DND-41 (cell line): ENCODE measurements around the gene SETBP1.

Experiments used
- ATAC-seq: fragments of 200-7000 bp; cut with Tn5 transposase; 3 replicates; pipeline ENCODE4 v1.9.1; 2021; ENCODE audit warnings: low read depth; ENCODE audit not compliant: insufficient read depth
- DNase-seq: peaks from one replicate; pipeline ENCODE4 v3.0.0-alpha.2; 2020
- H2AFZ ChIP-seq: 2 replicates; pipeline ENCODE4 v1.6.0; 2012; ENCODE audit warnings: low read depth, low read length
- H3K27ac ChIP-seq: 2 replicates; pipeline ENCODE4 v1.5.1; 2012; ENCODE audit warnings: low read length, inconsistent platforms
- H3K27me3 ChIP-seq: fragments of 200-600 bp; sonication (generic); 2 replicates; pipeline ENCODE4 v1.6.0; 2012; ENCODE audit warnings: low read length, mild to moderate bottlenecking, inconsistent platforms; ENCODE audit not compliant: insufficient read depth, poor library complexity
- H3K36me3 ChIP-seq: 2 replicates; pipeline ENCODE4 v1.5.1; 2012; ENCODE audit warnings: low read length, inconsistent platforms; ENCODE audit not compliant: insufficient read depth
- H3K4me1 ChIP-seq: 2 replicates; pipeline ENCODE4 v1.5.1; 2012; ENCODE audit warnings: mild to moderate bottlenecking, low read length; ENCODE audit not compliant: insufficient read depth
- H3K4me2 ChIP-seq: 2 replicates; pipeline ENCODE4 v1.6.0; 2012; ENCODE audit warnings: mild to moderate bottlenecking, moderate library complexity, low read length, inconsistent platforms; ENCODE audit not compliant: insufficient read depth
- H3K4me3 ChIP-seq, 2 experiments: fragments of 200-600 bp in 1 of 2; shearing (Covaris generic) in 1 of 2; 2 replicates each; pipeline ENCODE4 v1.5.1; 2012 to 2016; ENCODE audit warnings: inconsistent platforms in 2 of 2, low read length in 2 of 2, mild to moderate bottlenecking in 2 of 2, low read depth in 1 of 2, moderate library complexity in 1 of 2
- H3K79me2 ChIP-seq: 2 replicates; pipeline ENCODE4 v1.6.0; 2012; ENCODE audit warnings: low read length, inconsistent platforms; ENCODE audit not compliant: insufficient read depth
- H3K9ac ChIP-seq: 2 replicates; pipeline ENCODE4 v1.6.0; 2012; ENCODE audit warnings: low read depth, mild to moderate bottlenecking, inconsistent platforms, low read length, moderate library complexity
- H3K9me3 ChIP-seq: 2 replicates; pipeline ENCODE4 v1.5.1; 2012; ENCODE audit warnings: low read length, moderate library complexity, mild to moderate bottlenecking, inconsistent platforms; ENCODE audit not compliant: insufficient read depth, severe bottlenecking
- H4K20me1 ChIP-seq: 2 replicates; pipeline ENCODE4 v1.6.0; 2012; ENCODE audit warnings: low read length; ENCODE audit not compliant: insufficient read depth
- CTCF ChIP-seq: IDR thresholded peaks from 2 replicates; pipeline ENCODE4 v1.5.1; 2012; ENCODE audit warnings: borderline replicate concordance, low read length, moderate library complexity, mild to moderate bottlenecking; ENCODE audit not compliant: poor library complexity, severe bottlenecking; ENCODE audit errors: extremely low read depth
- EZH2 ChIP-seq: IDR thresholded peaks from 3 replicates; pipeline ENCODE4 v1.6.1; 2012; ENCODE audit warnings: borderline replicate concordance, low read depth, mild to moderate bottlenecking, moderate library complexity, low read length, inconsistent platforms; ENCODE audit not compliant: severe bottlenecking

Gene SETBP1

GRCh38 chr18:44713435-44713834 is 32.7 kb downstream of the SETBP1 start:
- Histone ChIP-seq H3K4me3 (no peak overlapping the region), H3K79me2 (no peaks in the 10 kb centered on the region), H2AFZ (no peak overlapping the region), H3K9me3 (no peaks in the 10 kb centered on the region), H3K27me3 (no peaks in the 10 kb centered on the region), H3K4me2 (no peak overlapping the region), H3K36me3 (no peaks in the 10 kb centered on the region), H3K27ac (no peak overlapping the region), H3K4me1 (no peaks in the 10 kb centered on the region), H4K20me1 (peaks cover 3% of the 10 kb centered on the region; the same call in 1 of the 2 replicates), H3K9ac (no peak overlapping the region)
- TF ChIP-seq EZH2, result no peak
- no peak for TF ChIP-seq CTCF
- ATAC-seq (no peak), DNase-seq (no peak)

GRCh38 chr18:44714376-44714775 is 33.7 kb downstream of the SETBP1 start:
- DNase-seq (no peak), ATAC-seq (no peak)
- Histone ChIP-seq H3K79me2 (no peaks in the 10 kb centered on the region), H3K27me3 (no peaks in the 10 kb centered on the region), H3K36me3 (no peaks in the 10 kb centered on the region), H2AFZ (no peak overlapping the region), H3K27ac (no peak overlapping the region), H3K4me2 (no peak overlapping the region), H3K9me3 (no peaks in the 10 kb centered on the region), H3K9ac (no peak overlapping the region), H4K20me1 (peaks cover 3% of the 10 kb centered on the region; the same call in 1 of the 2 replicates), H3K4me1 (no peaks in the 10 kb centered on the region), H3K4me3 (no peak overlapping the region)
- TF ChIP-seq CTCF (no peak), EZH2 (no peak)

- DNase-seq (no peak), ATAC-seq (no peak)
- Histone ChIP-seq H3K9ac (no peak overlapping the region), H3K27me3 (no peaks in the 10 kb centered on the region), H3K4me3 (no peak overlapping the region), H3K79me2 (no peaks in the 10 kb centered on the region), H3K9me3 (no peaks in the 10 kb centered on the region), H3K36me3 (no peaks in the 10 kb centered on the region), H3K27ac (no peak overlapping the region), H4K20me1 (peaks cover 3% of the 10 kb centered on the region; the same call in 1 of the 2 replicates), H3K4me1 (no peaks in the 10 kb centered on the region), H3K4me2 (no peak overlapping the region), H2AFZ (no peak overlapping the region)
- TF ChIP-seq EZH2 (no peak), CTCF (no peak)
Observed at GRCh38 chr18:44715245-44715644, 34.6 kb downstream of the SETBP1 start.

- TF ChIP-seq EZH2 (no peak), CTCF (no peak)
- DNase-seq (no peak), ATAC-seq (no peak)
- H3K79me2 ChIP-seq, result no peaks in the 10 kb centered on the region
- H4K20me1 ChIP-seq, result peaks cover 3% of the 10 kb centered on the region; the same call in 1 of the 2 replicates
- H3K4me2 ChIP-seq, result no peak overlapping the region
- no peak overlapping the region for H2AFZ ChIP-seq
- H3K27ac ChIP-seq, result no peak overlapping the region
- no peaks in the 10 kb centered on the region for H3K4me1 ChIP-seq
- H3K9me3 ChIP-seq, result no peaks in the 10 kb centered on the region
- H3K36me3 ChIP-seq, result no peaks in the 10 kb centered on the region
- no peak overlapping the region for H3K9ac ChIP-seq
- no peaks in the 10 kb centered on the region for H3K27me3 ChIP-seq
- H3K4me3 ChIP-seq, result no peak overlapping the region
Observed at GRCh38 chr18:44715842-44716241, 35.2 kb downstream of the SETBP1 start.
